ENCODE measurements around the gene IGLON5. TPM values are rescaled to one million over a fixed set of nuclear protein-coding genes. Genes with fewer than 3 reads are reported as not detected.

The IGLON5 gene
- total RNA-seq, 1 donor from 2014 or later = not detected

GRCh38 chr19:51292971-51293370 is 18.5 kb upstream of the IGLON5 start:
- Histone ChIP-seq H3K4me3 (ENCODE audit: low read length in 3 of 3) (no peak overlapping the region), H3K36me3 (ENCODE audit: control insufficient read depth in 3 of 3, insufficient read depth in 3 of 3, low read length in 3 of 3) (no peaks in the 10 kb centered on the region), H3K4me1 (ENCODE audit: control insufficient read depth in 3 of 3, insufficient read depth in 3 of 3, low read length in 3 of 3) (no peaks in the 10 kb centered on the region), H3K9me3 (ENCODE audit: control insufficient read depth in 3 of 3, low read length in 3 of 3) (peaks cover 0 to 4% (median 0%) of the 10 kb centered on the region in 3 donors), H3K27ac (ENCODE audit: low read depth, low read length) (no peak overlapping the region), H3K27me3 (ENCODE audit: control insufficient read depth in 3 of 3, insufficient read depth in 3 of 3, low read length in 3 of 3) (peaks cover 6 to 21% (median 16%) of the 10 kb centered on the region in 3 donors), H3K9ac (ENCODE audit: low read depth in 1 of 3, low read length in 3 of 3) (no peak overlapping the region)

DNA sequence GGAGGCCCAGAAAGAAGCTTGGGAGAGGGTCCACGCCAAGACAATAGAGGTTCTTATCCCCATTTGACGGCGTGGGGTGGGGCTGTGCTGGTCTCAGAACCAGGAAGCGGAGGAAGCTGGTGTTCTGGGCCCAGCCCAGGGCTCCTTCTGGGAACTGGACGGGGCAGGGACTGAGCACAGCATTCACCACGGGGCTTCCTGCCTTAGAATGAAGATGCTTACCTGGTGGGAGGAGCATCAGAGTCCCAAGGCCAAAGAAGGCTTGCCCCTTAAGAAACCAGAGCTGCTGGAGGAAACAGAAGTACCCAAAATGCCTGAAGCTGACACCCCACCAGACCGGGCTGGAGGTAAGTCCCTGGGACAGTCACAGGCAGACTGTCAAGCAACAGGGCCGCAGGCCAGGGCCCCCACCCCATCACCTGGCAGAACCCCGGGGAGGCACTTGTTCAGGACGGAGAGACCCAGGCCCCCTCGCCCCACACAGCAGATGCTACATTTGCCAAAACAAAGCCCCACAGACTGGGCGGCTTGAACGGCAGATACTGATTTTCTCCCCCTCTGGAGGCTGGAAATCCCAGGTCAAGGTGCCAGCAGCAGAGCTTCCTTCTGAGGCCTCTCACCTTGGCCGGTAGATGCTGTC is 17.8 kb upstream of the IGLON5 start:
- H3K4me1 ChIP-seq (ENCODE audit: control insufficient read depth in 3 of 3, insufficient read depth in 3 of 3, low read length in 3 of 3) = no peaks in the 10 kb centered on the region
- no peaks in the 10 kb centered on the region for H3K36me3 ChIP-seq (ENCODE audit: control insufficient read depth in 3 of 3, insufficient read depth in 3 of 3, low read length in 3 of 3)
- no peak overlapping the region for H3K9ac ChIP-seq (ENCODE audit: low read depth in 1 of 3, low read length in 3 of 3)
- H3K4me3 ChIP-seq (ENCODE audit: low read length in 3 of 3) = no peak overlapping the region
- H3K27ac ChIP-seq (ENCODE audit: low read depth, low read length) = no peak overlapping the region
- H3K9me3 ChIP-seq (ENCODE audit: control insufficient read depth in 3 of 3, low read length in 3 of 3) = peaks cover 0 to 4% (median 0%) of the 10 kb centered on the region in 3 donors
- H3K27me3 ChIP-seq (ENCODE audit: control insufficient read depth in 3 of 3, insufficient read depth in 3 of 3, low read length in 3 of 3) = peaks cover 6 to 21% (median 16%) of the 10 kb centered on the region in 3 donors

DNA sequence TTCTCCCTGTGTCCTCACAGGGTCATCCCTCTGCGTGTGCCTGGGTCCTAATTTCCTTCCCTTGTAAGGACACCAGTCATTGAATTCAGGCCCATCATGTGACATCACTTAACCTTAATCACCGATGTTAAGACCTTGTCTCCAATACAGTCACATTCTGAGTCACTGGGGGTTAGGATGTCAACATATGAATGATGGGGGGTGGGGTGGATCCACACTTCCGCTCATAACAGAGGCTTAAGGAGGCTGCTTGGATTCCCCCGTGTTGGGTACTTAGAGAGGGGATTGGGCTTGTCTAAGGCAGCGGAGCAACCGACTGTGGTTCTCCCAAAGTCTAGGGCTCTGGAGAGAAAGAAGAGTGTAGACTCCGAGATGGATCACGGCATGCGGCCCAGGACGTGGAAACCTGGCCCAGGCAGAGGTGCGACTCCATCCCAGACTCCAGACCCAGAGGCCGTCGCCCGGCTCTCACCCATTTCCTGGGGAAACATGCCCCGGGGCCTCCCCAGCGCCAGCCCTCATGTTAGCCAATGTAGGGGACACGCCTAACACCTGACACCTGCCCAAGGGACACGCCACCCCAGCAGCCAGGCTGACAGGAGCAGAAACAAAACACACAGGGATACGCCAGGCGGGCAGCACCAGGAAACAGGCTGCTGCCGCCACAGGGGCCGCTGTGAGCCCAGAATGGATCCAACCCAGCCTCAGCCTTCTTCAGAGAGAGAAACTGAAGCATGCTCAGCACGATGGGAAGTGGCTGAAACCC is 17.1 kb upstream of the IGLON5 start:
- H3K36me3 ChIP-seq (ENCODE audit: control insufficient read depth in 3 of 3, insufficient read depth in 3 of 3, low read length in 3 of 3) = no peaks in the 10 kb centered on the region
- H3K27ac ChIP-seq (ENCODE audit: low read depth, low read length) = no peak overlapping the region
- H3K4me3 ChIP-seq (ENCODE audit: low read length in 3 of 3) = no peak overlapping the region
- no peaks in the 10 kb centered on the region for H3K4me1 ChIP-seq (ENCODE audit: control insufficient read depth in 3 of 3, insufficient read depth in 3 of 3, low read length in 3 of 3)
- peaks cover 0 to 4% (median 0%) of the 10 kb centered on the region in 3 donors for H3K9me3 ChIP-seq (ENCODE audit: control insufficient read depth in 3 of 3, low read length in 3 of 3)
- no peak overlapping the region for H3K9ac ChIP-seq (ENCODE audit: low read depth in 1 of 3, low read length in 3 of 3)
- H3K27me3 ChIP-seq (ENCODE audit: control insufficient read depth in 3 of 3, insufficient read depth in 3 of 3, low read length in 3 of 3) = peaks cover 6 to 21% (median 16%) of the 10 kb centered on the region in 3 donors

DNA sequence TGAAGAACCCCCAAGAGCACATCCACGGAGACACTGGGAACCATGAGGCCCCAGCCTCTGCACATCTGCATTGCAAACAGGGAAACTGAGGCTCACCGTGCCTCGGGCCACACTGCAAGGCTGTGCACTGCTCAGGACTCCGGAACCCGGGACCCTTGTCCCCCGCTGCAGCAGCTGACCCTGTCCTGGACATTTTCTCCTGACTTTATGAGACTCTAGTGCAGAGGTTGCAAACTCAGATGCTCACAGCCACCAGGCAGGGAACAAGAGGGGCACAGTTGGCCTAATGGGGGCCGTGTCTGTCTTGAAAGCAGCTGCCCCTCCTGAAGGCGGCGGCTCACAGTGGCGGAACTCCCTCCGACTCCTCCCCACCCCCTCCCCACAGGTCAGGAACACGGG is 16.5 kb upstream of the IGLON5 start:
- Histone ChIP-seq H3K9ac (ENCODE audit: low read depth in 1 of 3, low read length in 3 of 3) (no peak overlapping the region), H3K9me3 (ENCODE audit: control insufficient read depth in 3 of 3, low read length in 3 of 3) (peaks cover 0 to 4% (median 0%) of the 10 kb centered on the region in 3 donors), H3K4me1 (ENCODE audit: control insufficient read depth in 3 of 3, insufficient read depth in 3 of 3, low read length in 3 of 3) (no peaks in the 10 kb centered on the region), H3K27me3 (ENCODE audit: control insufficient read depth in 3 of 3, insufficient read depth in 3 of 3, low read length in 3 of 3) (peaks cover 6 to 21% (median 16%) of the 10 kb centered on the region in 3 donors), H3K36me3 (ENCODE audit: control insufficient read depth in 3 of 3, insufficient read depth in 3 of 3, low read length in 3 of 3) (no peaks in the 10 kb centered on the region), H3K27ac (ENCODE audit: low read depth, low read length) (no peak overlapping the region), H3K4me3 (ENCODE audit: low read length in 3 of 3) (no peak overlapping the region)

GRCh38 chr19:51295382-51296126 is 15.9 kb upstream of the IGLON5 start:
- Histone ChIP-seq H3K36me3 (ENCODE audit: control insufficient read depth in 3 of 3, insufficient read depth in 3 of 3, low read length in 3 of 3) (no peaks in the 10 kb centered on the region), H3K27ac (ENCODE audit: low read depth, low read length) (no peak overlapping the region), H3K9me3 (ENCODE audit: control insufficient read depth in 3 of 3, low read length in 3 of 3) (peaks cover 0 to 4% (median under 1%) of the 10 kb centered on the region in 3 donors), H3K9ac (ENCODE audit: low read depth in 1 of 3, low read length in 3 of 3) (no peak overlapping the region), H3K4me1 (ENCODE audit: control insufficient read depth in 3 of 3, insufficient read depth in 3 of 3, low read length in 3 of 3) (no peaks in the 10 kb centered on the region), H3K4me3 (ENCODE audit: low read length in 3 of 3) (no peak overlapping the region), H3K27me3 (ENCODE audit: control insufficient read depth in 3 of 3, insufficient read depth in 3 of 3, low read length in 3 of 3) (peaks cover 6 to 21% (median 16%) of the 10 kb centered on the region in 3 donors)

DNA sequence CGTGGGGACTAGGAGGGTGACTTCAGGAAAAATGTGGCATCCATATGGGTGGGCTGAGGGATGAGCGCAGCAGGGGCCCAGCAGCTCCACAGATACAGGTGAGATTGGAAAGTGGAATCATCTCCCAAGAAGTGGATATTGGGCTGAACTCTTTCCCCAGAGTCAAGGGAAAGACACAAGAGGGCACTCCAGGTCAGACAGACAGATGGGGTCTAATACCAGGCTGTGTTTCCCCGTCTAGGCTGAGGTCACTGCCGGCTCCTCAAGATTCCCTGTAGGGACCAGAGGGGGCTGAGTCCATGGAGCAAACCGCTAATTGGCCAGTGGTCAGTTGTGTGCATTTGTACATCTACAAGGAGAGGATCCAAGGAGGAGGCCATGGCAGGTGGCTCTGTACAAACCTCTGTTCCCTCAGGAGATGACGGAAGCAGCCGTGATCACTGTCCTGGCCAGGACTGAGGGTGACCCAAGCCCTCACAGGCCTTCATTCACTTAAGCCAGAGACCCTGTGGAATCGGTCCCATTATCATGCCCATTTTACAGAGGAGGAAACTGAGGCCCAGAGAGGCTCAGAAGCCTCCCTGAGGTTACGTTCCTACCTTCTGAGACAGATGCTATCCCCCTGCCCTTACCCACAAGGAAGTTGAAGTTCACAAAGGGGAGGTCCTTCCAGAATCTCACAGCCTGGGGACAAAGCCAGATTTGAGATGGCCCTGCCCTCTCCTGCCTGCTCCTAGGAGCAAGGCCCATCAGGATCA is 14.9 kb upstream of the IGLON5 start:
- Histone ChIP-seq H3K9me3 (ENCODE audit: control insufficient read depth in 3 of 3, low read length in 3 of 3) (peaks cover 0 to 4% (median 3%) of the 10 kb centered on the region in 3 donors), H3K36me3 (ENCODE audit: control insufficient read depth in 3 of 3, insufficient read depth in 3 of 3, low read length in 3 of 3) (no peaks in the 10 kb centered on the region), H3K4me1 (ENCODE audit: control insufficient read depth in 3 of 3, insufficient read depth in 3 of 3, low read length in 3 of 3) (no peaks in the 10 kb centered on the region), H3K27me3 (ENCODE audit: control insufficient read depth in 3 of 3, insufficient read depth in 3 of 3, low read length in 3 of 3) (peaks cover 6 to 21% (median 16%) of the 10 kb centered on the region in 3 donors), H3K4me3 (ENCODE audit: low read length in 3 of 3) (no peak overlapping the region), H3K27ac (ENCODE audit: low read depth, low read length) (no peak overlapping the region), H3K9ac (ENCODE audit: low read depth in 1 of 3, low read length in 3 of 3) (no peak overlapping the region)

GRCh38 chr19:51297406-51297805 is 14.0 kb upstream of the IGLON5 start:
- Histone ChIP-seq H3K27me3 (ENCODE audit: control insufficient read depth in 3 of 3, insufficient read depth in 3 of 3, low read length in 3 of 3) (peaks cover 6 to 21% (median 16%) of the 10 kb centered on the region in 3 donors), H3K4me3 (ENCODE audit: low read length in 3 of 3) (no peak overlapping the region), H3K9me3 (ENCODE audit: control insufficient read depth in 3 of 3, low read length in 3 of 3) (peaks cover 0 to 4% (median 3%) of the 10 kb centered on the region in 3 donors), H3K4me1 (ENCODE audit: control insufficient read depth in 3 of 3, insufficient read depth in 3 of 3, low read length in 3 of 3) (no peaks in the 10 kb centered on the region), H3K36me3 (ENCODE audit: control insufficient read depth in 3 of 3, insufficient read depth in 3 of 3, low read length in 3 of 3) (no peaks in the 10 kb centered on the region), H3K27ac (ENCODE audit: low read depth, low read length) (no peak overlapping the region), H3K9ac (ENCODE audit: low read depth in 1 of 3, low read length in 3 of 3) (no peak overlapping the region)

- H3K9me3 ChIP-seq (ENCODE audit: control insufficient read depth in 3 of 3, low read length in 3 of 3) = peaks cover 0 to 6% (median 6%) of the 10 kb centered on the region in 3 donors
- H3K27ac ChIP-seq (ENCODE audit: low read depth, low read length) = no peak overlapping the region
- H3K36me3 ChIP-seq (ENCODE audit: control insufficient read depth in 3 of 3, insufficient read depth in 3 of 3, low read length in 3 of 3) = no peaks in the 10 kb centered on the region
- H3K9ac ChIP-seq (ENCODE audit: low read depth in 1 of 3, low read length in 3 of 3) = no peak overlapping the region
- H3K4me3 ChIP-seq (ENCODE audit: low read length in 3 of 3) = no peak overlapping the region
- H3K27me3 ChIP-seq (ENCODE audit: control insufficient read depth in 3 of 3, insufficient read depth in 3 of 3, low read length in 3 of 3) = peaks cover 0 to 4% (median 0%) of the 10 kb centered on the region in 3 donors
- H3K4me1 ChIP-seq (ENCODE audit: control insufficient read depth in 3 of 3, insufficient read depth in 3 of 3, low read length in 3 of 3) = no peaks in the 10 kb centered on the region
Observed at GRCh38 chr19:51301266-51301665, 10.2 kb upstream of the IGLON5 start.

DNA sequence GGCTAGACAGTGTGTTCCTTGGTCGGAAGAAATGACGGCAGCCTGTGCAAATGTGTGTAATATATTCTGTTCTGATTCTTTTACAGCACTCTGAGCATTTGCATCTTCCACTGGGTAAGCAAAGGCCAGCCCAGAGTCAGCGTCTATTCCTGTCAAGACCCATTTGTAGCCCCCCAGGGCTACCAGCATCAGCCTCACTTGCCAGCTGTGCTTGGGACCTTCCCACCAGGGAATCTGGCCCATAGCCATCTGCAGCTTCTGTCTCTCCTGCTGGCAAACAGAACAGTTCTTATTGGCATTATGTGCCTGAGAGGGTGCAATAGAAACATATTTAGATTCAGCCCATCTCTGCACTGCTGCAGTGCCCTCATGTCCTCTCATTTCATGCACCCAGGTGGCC is 6.0 kb upstream of the IGLON5 start:
- Histone ChIP-seq H3K36me3 (ENCODE audit: control insufficient read depth in 3 of 3, insufficient read depth in 3 of 3, low read length in 3 of 3) (no peaks in the 10 kb centered on the region), H3K4me3 (ENCODE audit: low read length in 3 of 3) (no peak overlapping the region), H3K27ac (ENCODE audit: low read depth, low read length) (no peak overlapping the region), H3K9ac (ENCODE audit: low read depth in 1 of 3, low read length in 3 of 3) (no peak overlapping the region), H3K27me3 (ENCODE audit: control insufficient read depth in 3 of 3, insufficient read depth in 3 of 3, low read length in 3 of 3) (peaks cover 10 to 13% (median 13%) of the 10 kb centered on the region in 3 donors), H3K4me1 (ENCODE audit: control insufficient read depth in 3 of 3, insufficient read depth in 3 of 3, low read length in 3 of 3) (no peaks in the 10 kb centered on the region), H3K9me3 (ENCODE audit: control insufficient read depth in 3 of 3, low read length in 3 of 3) (peaks cover 8 to 10% (median 8%) of the 10 kb centered on the region in 3 donors)

Measured in skeletal muscle tissue (tissue), 4 donors.